GM19397 (cell line): ENCODE measurements around the gene CDH4.
"Not testable (repeated sequence)": the region's sequence is repeated elsewhere in the genome, so short reads cannot be mapped to it uniquely, and the experiment has no call there.

ENCODE experiments used
- ATAC-seq: cut with Tn5 transposase; IDR thresholded peaks from one replicate; pipeline ENCODE4 v1.9.1; 2021; ENCODE audit warnings: mild to moderate bottlenecking, moderate library complexity; ENCODE audit not compliant: unreplicated experiment

Gene CDH4

DNA sequence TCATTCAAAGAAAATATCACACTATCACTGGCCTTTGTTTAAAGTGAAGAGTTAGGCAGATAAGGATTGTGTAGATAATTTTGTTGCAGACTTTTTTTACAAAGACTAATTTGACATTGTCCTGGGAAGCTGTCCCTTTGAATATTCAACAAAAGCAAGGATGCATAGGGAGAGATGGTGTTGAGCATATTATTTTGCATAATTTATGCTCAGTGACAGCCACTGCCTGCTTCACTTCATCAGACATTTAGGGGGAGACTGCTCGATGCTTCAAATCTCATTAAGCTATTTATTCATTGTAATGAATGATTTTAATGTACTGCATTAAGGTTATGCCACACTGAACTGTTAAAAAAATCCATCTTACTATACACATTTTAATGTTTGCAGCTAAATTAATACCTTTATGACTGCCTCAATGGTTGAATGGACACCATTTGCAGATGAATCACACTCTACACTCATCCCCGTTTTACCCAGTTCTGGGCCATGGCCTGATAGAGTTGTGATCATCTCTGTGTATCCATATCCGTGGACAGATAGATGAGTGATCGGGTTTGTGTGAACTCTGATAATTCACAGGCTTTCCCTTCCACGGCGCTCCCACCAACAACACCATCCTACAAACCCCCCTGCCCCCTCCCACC, 128.0 kb downstream of the CDH4 start:
- no peak for ATAC-seq

DNA sequence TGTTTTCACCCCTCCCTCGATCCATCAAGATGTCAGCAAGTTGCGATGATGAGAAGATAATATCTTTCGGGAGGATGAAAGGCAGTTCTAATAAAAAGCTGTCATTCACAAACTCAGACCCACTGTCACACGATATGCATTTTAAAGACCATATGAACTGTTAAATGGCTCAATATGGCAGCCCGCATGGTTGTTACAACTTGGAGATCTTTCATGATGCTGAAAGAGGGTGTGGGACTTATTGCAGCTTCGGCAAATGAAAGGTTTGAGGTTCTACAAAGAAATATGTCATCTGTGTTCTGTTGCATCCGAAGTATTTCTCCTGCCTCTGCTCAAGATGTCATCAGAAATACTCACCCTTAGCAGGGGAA, 128.5 kb downstream of the CDH4 start:
- no peak for ATAC-seq

DNA sequence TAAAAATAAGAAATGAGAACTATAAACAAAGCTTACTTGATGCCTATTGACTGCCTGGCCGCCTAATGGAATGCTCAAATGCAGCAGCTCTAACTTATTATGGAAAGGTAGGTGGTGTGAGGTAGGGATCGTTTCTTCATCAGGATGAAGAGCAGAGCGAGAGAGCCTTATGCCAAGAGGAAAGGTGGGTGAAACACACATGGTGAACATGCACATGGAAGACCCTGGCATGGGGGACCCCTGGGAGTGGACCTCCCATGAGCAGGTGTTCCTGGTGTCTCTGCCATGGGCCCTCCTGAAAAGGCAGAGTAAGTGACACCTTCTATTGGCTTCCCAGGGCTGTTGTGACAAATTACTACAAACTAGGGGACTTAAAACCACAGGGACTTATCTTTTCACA, 130.1 kb downstream of the CDH4 start:
- no peak for ATAC-seq

DNA sequence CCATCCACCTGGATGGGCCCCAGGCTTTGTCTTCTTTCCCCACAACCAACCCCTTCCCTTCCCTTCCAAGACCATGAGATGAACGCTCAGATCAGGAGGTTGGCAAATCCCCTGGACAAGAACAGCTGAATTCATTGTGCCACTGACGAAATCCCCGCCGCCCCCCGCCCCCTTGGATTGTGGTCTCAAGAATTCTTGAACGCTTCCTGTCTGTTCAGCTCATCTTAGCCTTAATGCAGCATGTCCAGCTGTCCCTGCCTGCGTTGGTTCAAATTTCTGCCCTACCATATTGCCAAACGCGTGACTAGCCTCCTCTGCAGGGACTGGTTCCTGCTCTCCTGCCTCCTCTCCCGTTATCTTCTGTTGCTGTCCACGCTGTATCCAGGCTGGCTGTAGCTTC, 133.2 kb downstream of the CDH4 start:
- no peak for ATAC-seq

GRCh38 chr20:61385731-61386130, 133.7 kb downstream of the CDH4 start:
- no peak for ATAC-seq

DNA sequence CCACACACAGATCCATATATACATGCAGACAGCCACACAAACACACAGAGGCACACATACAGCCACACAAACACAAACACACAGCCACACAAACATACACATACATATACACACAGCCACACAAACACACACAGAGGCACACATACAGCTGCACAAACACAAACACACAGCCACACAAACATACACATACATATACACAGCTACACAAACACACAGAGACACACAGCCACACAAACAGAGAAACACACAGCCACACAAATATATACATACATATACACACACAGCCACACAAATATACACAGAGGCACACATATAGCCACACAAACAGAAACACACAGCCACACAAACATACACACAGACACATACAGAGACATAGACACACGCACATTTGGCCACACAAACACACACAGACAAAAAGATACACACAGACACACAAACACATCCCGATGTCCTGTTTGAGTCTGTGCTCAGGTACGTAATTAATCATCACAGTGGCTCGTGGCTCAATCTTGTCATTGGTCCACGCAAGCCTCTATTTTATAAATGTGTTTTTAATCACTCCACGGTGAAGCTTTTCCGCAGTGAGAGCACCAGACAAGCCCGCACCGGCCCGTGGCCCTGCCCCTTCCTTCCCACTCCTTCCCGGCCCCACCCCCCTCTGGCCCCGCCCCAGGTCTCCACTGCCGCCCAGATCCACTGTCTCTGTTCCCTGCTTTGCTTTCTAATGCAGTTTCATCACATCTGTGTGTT, 135.3 kb downstream of the CDH4 start:
- ATAC-seq, result no peak

DNA sequence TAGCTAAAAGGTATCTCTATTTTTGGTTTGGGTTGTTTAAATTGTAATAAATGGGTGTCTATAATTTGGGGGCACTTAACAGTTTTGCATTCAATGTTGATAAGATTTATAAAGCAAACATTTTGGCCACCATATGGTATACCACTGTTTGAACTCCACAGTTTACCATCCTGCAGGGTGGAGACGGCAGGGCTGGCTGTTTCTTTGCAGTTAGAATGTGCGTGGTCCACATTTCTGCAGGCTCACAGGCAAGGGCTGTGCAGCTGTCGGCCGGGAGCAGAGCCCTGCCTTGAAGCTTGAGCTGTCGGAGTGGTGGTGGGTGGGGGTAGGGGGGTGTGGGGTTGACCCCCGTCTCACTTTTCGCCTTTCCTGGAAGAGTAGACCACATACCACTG, 135.9 kb downstream of the CDH4 start:
- ATAC-seq, result no peak

DNA sequence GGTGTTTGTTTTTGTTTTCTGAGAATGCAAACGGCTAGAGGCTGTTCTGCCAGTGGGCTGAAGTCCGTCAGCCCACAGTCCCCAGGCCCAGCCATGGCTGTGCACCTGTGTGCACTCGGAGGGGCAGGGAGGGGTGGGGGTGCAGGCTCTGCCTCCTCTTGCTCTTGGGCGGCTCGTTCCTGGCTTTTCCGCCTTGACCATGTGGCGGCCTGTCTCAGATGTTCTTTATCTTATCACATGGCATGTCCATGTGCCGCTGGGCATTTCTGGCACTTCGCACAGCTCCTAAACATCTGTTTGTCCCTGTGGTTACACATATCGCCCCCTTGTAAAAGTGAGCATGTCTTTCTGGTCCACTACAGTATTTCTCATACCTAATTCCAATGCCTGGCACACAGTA, 137.0 kb downstream of the CDH4 start:
- ATAC-seq, result no peak

DNA sequence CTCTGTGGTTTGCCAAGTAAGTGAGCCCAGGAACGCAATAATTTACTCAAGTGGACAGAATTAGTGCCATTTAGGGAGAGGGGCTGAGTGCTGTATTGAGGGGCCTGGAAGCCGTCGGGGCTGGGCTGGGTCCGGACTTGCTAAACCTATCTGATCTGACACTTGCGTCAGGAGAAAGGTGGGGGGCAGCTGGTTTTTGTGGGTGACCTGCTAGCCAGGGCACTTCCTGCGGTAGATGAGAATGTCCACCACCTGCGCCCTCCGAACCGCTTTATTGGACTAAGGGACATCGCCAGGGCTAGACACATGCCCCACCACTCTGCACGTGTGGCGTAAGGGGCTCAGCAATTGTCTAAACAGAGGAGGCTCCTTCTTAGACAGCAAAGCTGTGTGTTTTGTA, 139.1 kb downstream of the CDH4 start:
- no peak for ATAC-seq

DNA sequence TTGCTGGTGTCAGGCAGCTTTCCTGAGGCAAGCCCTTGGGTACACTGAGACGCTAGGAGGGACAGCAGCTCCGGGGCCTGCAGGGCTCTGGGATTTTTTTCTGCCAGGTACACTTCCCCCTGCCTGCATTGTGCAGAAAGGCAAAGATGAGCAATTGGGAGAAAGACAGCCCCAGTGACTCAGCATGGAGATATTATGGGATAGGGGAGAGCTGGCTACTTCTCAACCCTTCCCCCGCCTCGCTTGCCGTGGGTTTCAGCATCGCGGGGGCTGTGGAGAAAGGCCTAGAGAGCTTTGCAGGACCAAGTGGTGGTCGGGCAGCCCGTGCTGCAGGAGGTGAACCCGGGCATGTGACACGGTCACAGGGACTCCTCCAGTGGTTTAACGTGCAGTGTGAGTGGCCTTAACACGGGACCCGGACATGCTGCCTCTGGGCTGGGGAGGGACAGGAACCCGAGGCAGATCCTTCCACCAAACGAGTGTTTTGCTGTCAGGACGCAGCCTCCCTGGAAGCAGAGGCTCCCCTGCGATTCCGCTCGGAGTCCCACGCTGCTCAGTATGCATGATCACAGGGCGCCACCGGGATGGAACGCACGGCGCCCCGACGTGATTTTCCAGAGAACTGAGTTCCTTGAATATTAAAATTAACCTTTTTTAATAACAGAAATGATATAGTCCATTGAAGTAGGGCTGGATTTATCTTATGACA, 139.9 kb downstream of the CDH4 start:
- ATAC-seq, result no peak

DNA sequence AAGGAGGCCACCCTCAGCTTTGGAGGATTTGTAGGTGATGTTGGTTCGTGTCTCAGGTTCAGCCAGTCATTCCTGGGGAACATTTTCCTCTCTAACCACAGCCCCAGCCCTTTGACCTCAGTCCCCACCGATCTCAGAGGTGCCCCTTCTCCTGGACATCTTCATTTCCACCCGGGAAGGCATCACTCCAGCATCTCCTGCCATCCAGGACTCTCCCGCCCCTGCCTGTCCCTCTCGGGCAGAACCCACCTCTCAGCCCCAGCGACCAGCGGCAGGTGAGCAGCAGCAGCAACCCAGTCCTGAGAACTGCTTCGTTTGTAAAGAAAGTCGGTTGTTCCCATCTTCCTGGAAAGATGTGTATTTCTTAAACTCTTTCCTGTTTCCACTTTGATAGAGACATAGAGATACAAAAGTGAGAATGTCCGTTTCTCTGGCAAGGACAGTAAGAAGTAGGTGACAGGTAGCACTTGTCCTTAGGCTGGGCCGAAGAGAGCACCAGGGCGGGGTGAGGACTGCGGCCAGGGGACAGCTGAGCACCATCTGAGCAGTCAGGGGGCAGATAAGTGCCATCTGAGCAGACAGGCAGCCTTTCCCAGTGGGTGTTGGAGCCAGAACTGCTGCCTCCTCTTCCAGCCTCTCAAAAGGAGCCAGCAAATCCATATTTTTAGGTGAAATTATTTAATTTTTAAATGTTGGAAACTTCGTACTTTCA, 142.2 kb downstream of the CDH4 start:
- ATAC-seq, result no peak

GRCh38 chr20:61396262-61396848, 144.3 kb downstream of the CDH4 start:
- ATAC-seq, result no peak

DNA sequence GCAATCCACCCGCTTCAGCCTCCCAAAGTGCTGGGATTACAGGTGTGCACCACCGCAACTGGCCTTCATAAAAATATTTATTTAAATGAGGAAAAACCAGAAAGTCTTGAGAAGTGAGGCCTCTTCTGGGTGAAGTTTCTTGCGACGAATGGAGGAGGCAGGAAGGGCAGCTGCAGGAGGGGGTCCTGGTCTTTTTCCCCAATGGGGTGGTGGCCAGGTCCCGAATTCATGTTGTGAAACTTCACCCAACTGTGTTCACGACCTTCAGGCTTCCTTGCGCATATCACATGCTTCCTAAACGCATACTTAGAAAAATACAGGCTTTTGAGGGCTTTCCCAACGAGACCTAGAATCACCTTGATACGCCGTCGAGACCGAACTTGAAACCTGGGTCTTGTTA, 145.1 kb downstream of the CDH4 start:
- ATAC-seq, result no peak

DNA sequence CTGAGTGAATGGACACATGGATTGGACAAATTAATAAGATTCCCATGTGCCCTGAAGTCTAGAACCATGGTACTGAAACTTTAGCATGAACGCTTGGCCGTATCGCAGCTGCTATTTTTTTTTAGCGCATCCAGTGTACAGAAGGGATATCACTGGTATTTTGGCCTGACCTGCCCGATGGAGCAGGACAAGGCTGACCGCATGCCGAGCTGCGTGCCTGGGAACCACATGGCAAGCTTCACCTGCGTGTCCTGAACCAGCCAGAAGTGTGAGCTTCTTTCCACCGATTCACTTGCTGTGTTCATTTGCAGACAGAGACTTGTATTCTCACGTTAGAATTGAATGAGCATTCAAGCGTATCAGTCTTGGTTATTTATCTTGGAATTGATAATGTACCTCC, 145.7 kb downstream of the CDH4 start:
- no peak for ATAC-seq

- ATAC-seq, result no peak
Measured at GRCh38 chr20:61399433-61399832, 147.4 kb downstream of the CDH4 start.

GRCh38 chr20:61400499-61400898, 148.4 kb downstream of the CDH4 start:
- no peak for ATAC-seq

GRCh38 chr20:61404303-61404702, 152.2 kb downstream of the CDH4 start:
- no peak for ATAC-seq

GRCh38 chr20:61405007-61405406, 152.9 kb downstream of the CDH4 start:
- no peak for ATAC-seq

- ATAC-seq, result not testable (repeated sequence)
Measured at GRCh38 chr20:61406773-61407172, 154.7 kb downstream of the CDH4 start.

- ATAC-seq, result no peak
Measured at GRCh38 chr20:61407561-61407960, 155.5 kb downstream of the CDH4 start.
